ENCODE results near the gene SHISA5. TPM values are rescaled to one million over a fixed set of nuclear protein-coding genes. Genes with fewer than 3 reads are reported as not detected.

The SHISA5 gene
- total RNA-seq, 1 donor from 2014 or later, result 244 TPM

- intact Hi-C loops (cut with micrococcal nuclease), result loop anchor here (1.0 to 10.0 kb wide), 7 partner anchors 13 to 526 kb away; partner anchors contain the start of genes CCDC51, SLC26A6, TMA7 and WDR6
Observed at GRCh38 chr3:48478626-48479555, 25.1 kb downstream of the SHISA5 start.

- intact Hi-C loops (cut with micrococcal nuclease), result loop anchor here (10.0 kb wide), 2 partner anchors 157 to 527 kb away; partner anchors contain the start of genes SLC26A6 and WDR6
Observed at GRCh38 chr3:48477959-48478520, 25.9 kb downstream of the SHISA5 start.

GRCh38 chr3:48476426-48477053 is 27.4 kb downstream of the SHISA5 start:
- intact Hi-C loops (cut with micrococcal nuclease), result loop anchor here (10.0 kb wide), 2 partner anchors 158 to 528 kb away; partner anchors contain the start of genes SLC26A6 and WDR6

- intact Hi-C loops (cut with micrococcal nuclease), result loop anchor here (10.0 kb wide), 2 partner anchors 160 to 530 kb away; partner anchors contain the start of genes SLC26A6 and WDR6
Observed at GRCh38 chr3:48475188-48475587, 28.8 kb downstream of the SHISA5 start.

GRCh38 chr3:48474619-48475018 is 29.4 kb downstream of the SHISA5 start:
- intact Hi-C loops (cut with micrococcal nuclease), result loop anchor here (10.0 kb wide), 2 partner anchors 160 to 530 kb away; partner anchors contain the start of genes SLC26A6 and WDR6

GRCh38 chr3:48474031-48474430 is 29.9 kb downstream of the SHISA5 start:
- intact Hi-C loops (cut with micrococcal nuclease), result loop anchor here (10.0 kb wide), 2 partner anchors 161 to 531 kb away; partner anchors contain the start of genes SLC26A6 and WDR6

GRCh38 chr3:48473617-48473952 is 30.4 kb downstream of the SHISA5 start:
- intact Hi-C loops (cut with micrococcal nuclease), result loop anchor here (1.0 to 10.0 kb wide), 8 partner anchors 8 to 531 kb away; partner anchors contain the start of genes ATRIP, CCDC51, SLC26A6 and TMA7

GRCh38 chr3:48472923-48473616 is 30.9 kb downstream of the SHISA5 start:
- intact Hi-C loops (cut with micrococcal nuclease), result loop anchor here (1.0 to 10.0 kb wide), 8 partner anchors 8 to 532 kb away; partner anchors contain the start of genes ATRIP, CCDC51, SLC26A6 and TMA7

GRCh38 chr3:48472673-48472922 is 31.4 kb downstream of the SHISA5 start:
- intact Hi-C loops (cut with micrococcal nuclease), result loop anchor here (10.0 kb wide), 2 partner anchors 162 to 532 kb away; partner anchors contain the start of genes SLC26A6 and WDR6

- intact Hi-C loops (cut with micrococcal nuclease), result loop anchor here (10.0 kb wide), 2 partner anchors 165 to 535 kb away; partner anchors contain the start of genes SLC26A6 and WDR6
Observed at GRCh38 chr3:48470286-48470685, 33.7 kb downstream of the SHISA5 start.

DNA sequence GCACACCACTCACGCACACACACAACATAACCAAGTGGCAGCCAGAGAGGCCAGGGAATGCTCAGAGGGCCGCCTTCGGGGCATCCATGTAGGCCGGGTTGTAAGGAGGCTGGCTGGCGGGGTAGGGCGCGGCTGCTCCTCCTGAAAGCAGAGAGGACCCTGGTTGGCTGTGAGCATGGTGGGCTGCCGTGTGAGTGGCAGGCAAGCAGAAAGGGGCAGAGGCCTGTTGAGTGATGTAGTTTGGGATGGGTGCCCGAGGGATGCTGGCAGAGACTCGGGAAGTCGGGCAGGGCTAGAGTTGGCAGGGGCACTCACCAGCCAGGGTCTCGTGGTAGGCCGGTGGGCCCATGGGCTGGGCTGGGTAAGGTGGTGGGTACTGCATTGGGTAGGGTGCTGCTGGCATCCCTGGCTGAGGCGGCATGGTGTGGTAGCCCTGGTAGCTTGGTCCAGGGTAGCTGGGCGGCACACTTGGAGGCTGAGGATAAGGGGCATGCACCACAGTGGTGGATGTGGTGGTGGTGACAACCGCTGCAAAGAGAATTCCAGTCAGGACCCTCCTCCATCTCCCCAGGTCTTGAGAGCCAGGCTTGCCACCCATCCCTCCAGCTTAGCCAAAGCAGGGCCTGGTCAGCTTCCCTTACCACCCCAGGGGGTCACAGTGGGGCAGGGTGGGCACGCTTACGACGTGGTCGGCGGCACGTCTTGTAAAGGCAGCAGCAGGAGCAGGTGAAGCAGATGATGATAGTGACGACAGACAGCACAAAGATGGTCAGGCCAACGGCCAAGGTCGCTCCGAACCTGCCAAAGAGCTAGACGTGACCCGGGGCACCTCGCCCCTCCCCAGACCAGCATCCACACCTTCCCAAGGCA is 34.7 kb downstream of the SHISA5 start:
- intact Hi-C loops (cut with micrococcal nuclease), result no loop called here

- intact Hi-C loops (cut with micrococcal nuclease), result no loop called here
Observed at GRCh38 chr3:48468329-48468731, 35.6 kb downstream of the SHISA5 start.

DNA sequence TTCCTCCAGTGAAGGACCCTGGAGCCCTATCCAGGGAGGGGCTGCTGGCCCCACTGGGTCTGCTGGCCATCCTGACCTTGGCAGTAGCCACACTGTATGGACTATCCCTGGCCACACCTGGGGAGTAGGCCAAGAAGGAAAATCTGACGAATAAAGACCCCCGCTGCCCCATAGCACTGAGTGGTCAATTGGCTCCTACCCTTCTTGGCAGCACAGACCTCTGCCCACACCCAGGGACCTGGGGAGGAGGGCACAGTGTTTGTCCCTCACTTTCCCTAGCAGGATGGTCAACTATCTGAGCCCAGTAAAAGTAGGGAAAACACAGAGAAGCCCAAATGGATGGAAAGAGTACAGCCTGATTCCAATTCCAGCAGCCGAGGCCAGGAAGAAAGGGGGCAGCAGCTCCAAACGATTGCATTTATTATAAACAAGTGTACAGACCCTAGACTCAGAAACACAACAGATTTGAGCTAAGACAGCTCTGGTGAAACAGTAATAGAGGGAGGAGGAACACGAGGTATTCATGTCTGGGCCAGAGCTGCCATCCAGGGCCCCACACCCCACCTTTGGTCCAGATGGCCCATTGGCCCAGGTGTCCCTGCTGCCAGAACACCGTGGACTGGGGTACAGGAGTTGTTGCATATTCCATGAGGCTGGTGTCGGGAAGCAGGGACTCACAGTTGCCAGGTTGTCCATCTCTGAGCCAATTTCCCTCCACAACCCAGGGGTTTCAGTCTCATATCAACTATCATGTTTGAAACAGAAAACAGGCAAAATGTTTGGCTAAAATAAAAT is 36.3 kb downstream of the SHISA5 start:
- intact Hi-C loops (cut with micrococcal nuclease), result no loop called here

- intact Hi-C loops (cut with micrococcal nuclease), result no loop called here
Observed at GRCh38 chr3:48467110-48467454, 36.9 kb downstream of the SHISA5 start.

GRCh38 chr3:48466386-48467109 is 37.4 kb downstream of the SHISA5 start:
- intact Hi-C loops (cut with micrococcal nuclease), result loop anchor here (1.0 kb wide), 7 partner anchors 13 to 92 kb away; partner anchors contain the start of genes ATRIP, CCDC51 and TMA7

DNA sequence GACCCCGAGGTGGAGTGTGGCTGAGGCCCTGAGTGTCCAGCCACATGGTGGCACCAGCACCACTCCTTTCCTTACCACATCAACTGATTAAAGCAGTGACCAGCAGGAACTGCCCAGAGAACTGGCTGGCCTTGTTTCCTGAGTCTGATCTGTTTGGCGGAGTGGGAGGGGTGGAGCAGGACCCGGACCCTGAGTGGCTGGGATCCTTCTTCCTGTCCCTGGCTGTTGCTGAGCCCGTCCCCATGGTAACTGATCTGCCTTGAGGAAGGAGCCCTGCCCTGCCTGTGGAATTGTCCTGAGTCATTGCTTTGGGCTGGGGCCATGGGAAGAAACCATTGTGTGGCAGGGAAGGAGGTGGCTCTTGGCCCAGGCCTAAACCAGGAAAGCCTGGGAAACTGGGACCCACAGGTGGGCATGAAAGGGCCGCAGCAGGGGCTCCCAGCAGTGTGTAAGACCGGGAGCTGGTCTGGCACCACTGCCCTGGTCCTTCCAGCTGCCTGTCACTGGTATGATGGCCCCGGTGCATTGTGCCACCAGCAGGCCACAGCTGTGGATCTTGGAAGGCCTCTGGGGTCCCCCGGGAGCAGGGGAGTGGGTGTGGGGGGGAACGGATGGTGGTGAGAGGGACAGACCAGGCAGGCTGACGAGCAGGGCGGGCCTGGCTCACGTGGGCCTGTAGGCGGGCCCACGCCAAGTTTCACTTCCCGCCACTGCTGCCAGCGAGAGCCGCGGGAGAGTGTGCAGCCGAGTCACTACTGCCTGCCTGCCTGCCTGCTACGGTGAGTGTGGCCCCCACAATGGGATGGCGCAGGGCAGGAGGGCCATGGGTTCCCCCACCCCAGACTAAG is 38.2 kb downstream of the SHISA5 start:
- intact Hi-C loops (cut with micrococcal nuclease), result loop anchor here (1.0 kb wide), 8 partner anchors 8 to 93 kb away; partner anchors contain the start of genes ATRIP, CCDC51 and TMA7

GRCh38 chr3:48465237-48465530 is 38.8 kb downstream of the SHISA5 start:
- intact Hi-C loops (cut with micrococcal nuclease), result loop anchor here (1.0 kb wide), 1 partner anchor 8 kb away; no protein-coding TSS in a partner anchor
